Peyer's patch (tissue), 4 donors: ENCODE measurements around the gene RFLNA. TPM values are rescaled to one million over a fixed set of nuclear protein-coding genes. Genes with fewer than 3 reads are reported as not detected.

ENCODE experiments used
- DNase-seq, 3 donors: peaks; one replicate each; pipeline ENCODE4 v3.0.0-alpha.2; 2017 to 2019
- H3K27ac ChIP-seq, 4 donors: fragments of 200-600 bp; sonication (generic); one replicate each; pipeline ENCODE4 v1.5.1; 2016 to 2019
- H3K27me3 ChIP-seq, 2 donors: fragments of 200-600 bp; sonication (generic); one replicate each; pipeline ENCODE4 v1.5.1; 2019
- H3K36me3 ChIP-seq, 3 donors: fragments of 200-600 bp; sonication (generic); one replicate each; pipeline ENCODE4 v1.5.1; 2016 to 2019
- H3K4me1 ChIP-seq, 4 donors: fragments of 200-600 bp; sonication (generic); one replicate each; pipeline ENCODE4 v1.5.1; 2016 to 2019
- H3K4me3 ChIP-seq, 4 donors: fragments of 200-600 bp; sonication (generic); 1 replicate in 3 of 4; 2 replicates in 1 of 4; pipeline ENCODE4 v1.5.1; 2016 to 2019; ENCODE audit warnings: mild to moderate bottlenecking in 1 of 4
- H3K9me3 ChIP-seq, 4 donors: fragments of 200-600 bp; sonication (generic); one replicate each; pipeline ENCODE4 v1.5.1; 2016 to 2019; ENCODE audit warnings: mild to moderate bottlenecking in 1 of 4
- CTCF ChIP-seq, 6 experiments: fragments of 450-650 bp in 4 of 6; fragments of 200-600 bp in 2 of 6; sonication (generic) in 1 of 6; IDR thresholded peaks; one replicate each; pipeline ENCODE4 v1.5.1; 2017 to 2019; ENCODE audit warnings: antibody characterized with exemption in 6 of 6, mild to moderate bottlenecking in 3 of 6, moderate library complexity in 1 of 6
- POLR2A ChIP-seq, 2 donors: fragments of 450-650 bp; IDR thresholded peaks; one replicate each; pipeline ENCODE4 v1.5.1; 2017; ENCODE audit warnings: antibody characterized with exemption in 2 of 2, mild to moderate bottlenecking in 2 of 2, moderate library complexity in 2 of 2
- total RNA-seq, 4 donors: library from RNA; depleted of rRNA; stranded (reverse); fragments of >200 nt; gene quantifications; one replicate each; pipeline ENCODE4 v1.1.0, GENCODE V29; 2016

Gene RFLNA
- total RNA-seq, 4 donors from 2014 or later = 8.3 to 25.7 (median 21.1) TPM

DNA sequence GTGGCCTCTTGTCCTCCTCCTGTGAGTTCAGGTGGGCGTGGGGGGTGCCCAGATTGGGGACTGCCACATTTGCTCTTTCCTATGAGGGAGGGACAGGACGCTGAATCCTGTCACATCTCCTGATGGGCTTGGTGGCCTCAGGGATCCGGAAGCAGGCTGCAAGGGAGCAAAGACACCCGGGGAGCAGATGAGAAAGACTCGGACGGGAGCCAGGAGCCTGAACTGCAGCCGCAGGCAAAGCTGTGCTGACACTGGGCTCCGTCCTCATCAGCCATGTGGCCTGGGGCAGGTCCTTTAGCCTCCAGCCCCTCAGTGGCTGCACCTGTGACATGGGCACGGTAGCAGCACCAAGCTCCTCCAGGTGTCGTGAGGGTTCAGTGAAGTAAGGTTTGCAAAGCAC is 40.8 kb upstream of the RFLNA start:
- Histone ChIP-seq H3K4me1 (no peaks in the 10 kb centered on the region), H3K4me3 (no peak overlapping the region), H3K9me3 (no peaks in the 10 kb centered on the region), H3K27ac (no peak overlapping the region), H3K27me3 (no peaks in the 10 kb centered on the region), H3K36me3 (no peaks in the 10 kb centered on the region)
- TF ChIP-seq POLR2A (IDR thresholded peaks at IDR 0.05) (no peak), CTCF (IDR thresholded peaks at IDR 0.05) (no peak)
- DNase-seq = no peak

GRCh38 chr12:124259154-124260066 is 35.5 kb upstream of the RFLNA start:
- no peak overlapping the region for H3K27ac ChIP-seq
- no peaks in the 10 kb centered on the region for H3K36me3 ChIP-seq
- no peak for DNase-seq
- no peak overlapping the region for H3K4me3 ChIP-seq
- no peaks in the 10 kb centered on the region for H3K27me3 ChIP-seq
- TF ChIP-seq CTCF (IDR thresholded peaks at IDR 0.05) = no peak
- no peaks in the 10 kb centered on the region for H3K9me3 ChIP-seq
- H3K4me1 ChIP-seq = no peaks in the 10 kb centered on the region

DNA sequence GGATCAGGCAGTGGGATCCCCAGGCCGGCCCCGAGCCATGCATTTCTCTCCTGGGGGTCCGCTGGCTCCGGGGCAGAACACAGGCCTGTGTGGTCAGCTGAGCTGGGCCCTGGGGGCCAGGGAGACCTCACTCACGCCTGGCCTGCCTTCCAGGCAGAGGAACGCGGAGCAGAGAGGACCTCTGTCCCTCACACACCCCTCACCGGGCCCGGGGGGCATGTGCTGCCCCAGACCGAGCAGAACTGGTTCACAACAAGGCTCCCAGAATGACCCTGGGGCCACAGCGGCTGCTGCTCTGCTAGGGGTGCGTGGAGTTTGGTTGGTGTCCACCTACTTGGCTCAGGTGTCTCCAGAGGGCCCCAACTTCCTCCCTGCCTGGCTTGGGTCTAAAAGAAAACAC is 33.0 kb upstream of the RFLNA start:
- no peaks in the 10 kb centered on the region for H3K4me1 ChIP-seq
- no peak for DNase-seq
- no peak overlapping the region for H3K4me3 ChIP-seq
- H3K36me3 ChIP-seq = no peaks in the 10 kb centered on the region
- no peak overlapping the region for H3K27ac ChIP-seq
- TF ChIP-seq CTCF (IDR thresholded peaks at IDR 0.05) (no peak), POLR2A (IDR thresholded peaks at IDR 0.05) (no peak)
- H3K9me3 ChIP-seq = no peaks in the 10 kb centered on the region
- no peaks in the 10 kb centered on the region for H3K27me3 ChIP-seq

DNA sequence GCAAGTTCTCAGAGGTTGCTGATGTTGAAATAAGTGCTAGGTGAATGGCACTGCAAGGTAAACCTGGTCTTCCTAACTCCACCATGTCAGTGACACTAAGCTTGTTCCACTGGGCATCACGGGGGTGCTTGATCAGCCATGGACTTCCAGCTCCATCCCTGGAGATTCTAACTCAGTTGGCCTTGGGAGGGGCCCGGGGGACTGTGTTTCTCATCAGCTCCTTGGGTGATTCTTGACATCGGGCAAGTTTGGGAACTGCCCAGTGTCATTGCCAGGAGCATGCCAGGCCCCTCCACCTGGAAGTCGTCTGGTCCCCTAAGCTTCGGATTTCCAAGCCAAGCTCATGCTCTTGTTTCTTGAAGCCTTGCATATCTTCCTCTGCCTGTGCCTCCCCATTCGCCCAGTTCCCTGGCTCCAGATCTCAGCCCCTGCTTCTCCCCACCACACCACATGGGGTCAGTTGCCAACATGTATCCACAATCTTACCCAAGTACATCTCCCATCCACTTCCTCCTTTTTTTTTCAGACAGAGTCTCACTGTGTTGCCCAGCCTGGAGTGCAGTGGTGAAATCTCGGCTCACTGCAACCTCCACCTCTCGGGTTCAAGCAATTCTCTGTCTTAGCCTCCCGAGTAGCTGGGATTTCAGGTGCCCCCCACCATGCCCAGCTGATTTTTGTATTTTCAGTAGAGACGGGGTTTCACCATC is 30.7 kb upstream of the RFLNA start:
- no peak overlapping the region for H3K27ac ChIP-seq
- no peaks in the 10 kb centered on the region for H3K9me3 ChIP-seq
- no peak for DNase-seq
- H3K4me3 ChIP-seq = no peak overlapping the region
- no peaks in the 10 kb centered on the region for H3K27me3 ChIP-seq
- no peak for TF ChIP-seq POLR2A (IDR thresholded peaks at IDR 0.05)
- no peak for TF ChIP-seq CTCF (IDR thresholded peaks at IDR 0.05)
- H3K36me3 ChIP-seq = no peaks in the 10 kb centered on the region
- H3K4me1 ChIP-seq = no peaks in the 10 kb centered on the region

DNA sequence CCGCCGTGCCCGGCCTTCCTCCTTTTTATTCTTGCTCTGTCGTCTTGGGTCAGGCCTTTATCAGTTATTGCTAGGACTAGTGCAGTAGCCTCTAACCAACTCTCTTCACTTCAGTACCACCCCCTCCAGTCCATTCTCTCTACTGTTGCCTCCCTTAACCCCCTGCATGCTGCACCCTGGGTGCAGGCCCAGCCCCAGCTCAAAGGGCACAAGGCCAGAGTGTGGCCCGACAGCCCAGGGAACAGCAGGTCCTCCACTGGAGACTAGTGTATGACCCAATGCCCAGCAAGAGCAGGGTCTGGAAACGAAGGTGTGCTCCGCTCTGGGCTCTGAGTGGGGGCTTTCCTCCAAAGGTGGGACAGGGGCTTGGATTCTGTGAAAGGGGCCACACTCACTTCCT is 30.0 kb upstream of the RFLNA start:
- no peak overlapping the region for H3K27ac ChIP-seq
- no peak for TF ChIP-seq CTCF (IDR thresholded peaks at IDR 0.05)
- no peak for TF ChIP-seq POLR2A (IDR thresholded peaks at IDR 0.05)
- H3K9me3 ChIP-seq = no peaks in the 10 kb centered on the region
- no peaks in the 10 kb centered on the region for H3K36me3 ChIP-seq
- no peak overlapping the region for H3K4me3 ChIP-seq
- H3K4me1 ChIP-seq = no peaks in the 10 kb centered on the region
- DNase-seq = no peak
- H3K27me3 ChIP-seq = no peaks in the 10 kb centered on the region
